Ishikawa (cell line): Measurements from ENCODE around the gene CNNM4.

ENCODE experiments used
- EP300 ChIP-seq: IDR thresholded peaks from 2 replicates; pipeline ENCODE4 v1.6.1; 2012; ENCODE audit warnings: borderline replicate concordance
- FOXM1 ChIP-seq: IDR thresholded peaks from 2 replicates; pipeline ENCODE4 v1.6.1; 2012; ENCODE audit warnings: low read depth, borderline replicate concordance
- TAF1 ChIP-seq: IDR thresholded peaks from 2 replicates; pipeline ENCODE4 v1.6.1; 2012; ENCODE audit warnings: low read depth, mild to moderate bottlenecking

- no peak for TF ChIP-seq TAF1
- no peak for TF ChIP-seq EP300
- TF ChIP-seq FOXM1 = no peak
Measured at GRCh38 chr2:96760036-96760985, at the start of gene CNNM4.
